PC-3 (cell line): Measurements from ENCODE around the gene NUMA1. TPM values are rescaled to one million over a fixed set of nuclear protein-coding genes. Genes with fewer than 3 reads are reported as not detected.

Source experiments
- ATAC-seq: fragments of 200-7000 bp; cut with Tn5 transposase; 2 replicates; pipeline ENCODE4 v1.9.1; 2020; ENCODE audit warnings: mild to moderate bottlenecking, moderate library complexity
- BruUV-seq: library from RNA; stranded (reverse); fragments of 400-500 nt; replicated peaks from 2 replicates; lab custom pipeline; 2021; lab: Mats Ljungman, UMichigan
- CTCF ChIA-PET: fragments of 300-600 bp; sonication (Branson Sonifier 250); formaldehyde crosslinking; loops from one replicate; lab custom pipeline; 2022; ENCODE audit warnings: antibody characterized with exemption; lab: Charles Lee
- POLR2A ChIA-PET: fragments of 300-600 bp; sonication (Branson Sonifier 250); formaldehyde crosslinking; loops from one replicate; lab custom pipeline; 2022; ENCODE audit warnings: antibody characterized with exemption; ENCODE audit not compliant: unreplicated experiment; lab: Charles Lee
- DNase-seq: peaks from one replicate; pipeline ENCODE4 v3.0.0-alpha.2; 2015
- H2AFZ ChIP-seq: fragments of 300-600 bp; sonication (generic); 2 replicates; pipeline ENCODE4 v1.6.0; 2016; ENCODE audit warnings: antibody characterized with exemption, low read length
- H3F3A ChIP-seq: fragments of 300-600 bp; sonication (generic); one replicate; pipeline ENCODE4 v1.6.0; 2017; ENCODE audit warnings: antibody characterized with exemption, low read length, control low read depth, mild to moderate bottlenecking; ENCODE audit not compliant: unreplicated experiment
- H3K27ac ChIP-seq: fragments of 300-600 bp; sonication (generic); 2 replicates; pipeline ENCODE4 v1.5.1; 2016; ENCODE audit warnings: mild to moderate bottlenecking, low read length
- H3K27me3 ChIP-seq: fragments of 300-600 bp; sonication (generic); 2 replicates; pipeline ENCODE4 v1.6.1; 2016; ENCODE audit warnings: low read length, mixed read lengths
- H3K36me3 ChIP-seq: fragments of 300-600 bp; sonication (generic); 2 replicates; pipeline ENCODE4 v1.6.1; 2016; ENCODE audit warnings: low read depth, mixed run types, low read length, mixed read lengths
- H3K4me1 ChIP-seq: fragments of 300-600 bp; sonication (generic); 2 replicates; pipeline ENCODE4 v1.5.1; 2016; ENCODE audit warnings: low read length; ENCODE audit not compliant: insufficient read depth
- H3K4me2 ChIP-seq: fragments of 300-600 bp; sonication (generic); 2 replicates; pipeline ENCODE4 v1.6.0; 2016; ENCODE audit warnings: low read length
- H3K4me3 ChIP-seq: fragments of 300-600 bp; sonication (generic); 2 replicates; pipeline ENCODE4 v1.5.1; 2016; ENCODE audit warnings: mild to moderate bottlenecking, low read length, mixed read lengths
- H3K79me2 ChIP-seq: fragments of 300-600 bp; sonication (generic); 2 replicates; pipeline ENCODE4 v1.6.1; 2017; ENCODE audit warnings: low read length, mixed read lengths
- H3K9ac ChIP-seq: fragments of 300-600 bp; sonication (generic); 2 replicates; pipeline ENCODE4 v1.6.0; 2016; ENCODE audit warnings: mild to moderate bottlenecking, low read length
- H3K9me2 ChIP-seq: fragments of 300-600 bp; sonication (generic); replicated peaks from 2 replicates; pipeline ENCODE4 v1.6.1; 2016; ENCODE audit warnings: mixed run types, low read length, mixed read lengths
- H3K9me3 ChIP-seq: fragments of 300-600 bp; sonication (generic); 2 replicates; pipeline ENCODE4 v1.6.1; 2016; ENCODE audit warnings: low read length, mixed read lengths
- H4K20me1 ChIP-seq: fragments of 300-600 bp; sonication (generic); 2 replicates; pipeline ENCODE4 v1.6.1; 2016; ENCODE audit warnings: low read length, mixed read lengths
- EZH2 ChIP-seq: fragments of 300-600 bp; sonication (generic); IDR thresholded peaks from one replicate; pipeline ENCODE4 v1.6.1; 2017; ENCODE audit warnings: antibody characterized with exemption, mild to moderate bottlenecking, low read length; ENCODE audit not compliant: unreplicated experiment
- EZH2phosphoT487 ChIP-seq: fragments of 300-600 bp; sonication (generic); IDR thresholded peaks from 2 replicates; pipeline ENCODE4 v1.6.1; 2018; ENCODE audit warnings: mild to moderate bottlenecking, antibody characterized with exemption, low read length, borderline replicate concordance
- intact Hi-C: fragments of 100-400 bp; cut with micrococcal nuclease; formaldehyde crosslinking; loops from 2 replicates; pipeline ENCODE4 v1.9.0; 2023
- total RNA-seq: library from RNA; depleted of rRNA; stranded (reverse); fragments of >200 nt; gene quantifications from 2 replicates; pipeline ENCODE4 v1.2.3, GENCODE V29; 2014
- TF ChIP-seq, protein P1 (sequence below): fragments of 300-600 bp; sonication (generic); conservative IDR thresholded peaks from 2 replicates; pipeline ENCODE4 v1.5.1; 2017; ENCODE audit warnings: antibody characterized with exemption, low read depth, mild to moderate bottlenecking, low read length

The NUMA1 gene
- total RNA-seq, 1 experiment from 2014 or later, result 145 TPM

- Histone ChIP-seq H4K20me1 (no peaks in the 10 kb centered on the region), H3K27me3 (no peaks in the 10 kb centered on the region), H3K27ac (no peak overlapping the region), H3K9me2 (no peaks in the 10 kb centered on the region), H3K79me2 (no peaks in the 10 kb centered on the region), H3K9me3 (no peaks in the 10 kb centered on the region), H3K4me2 (no peak overlapping the region), H3F3A (no peaks in the 10 kb centered on the region), H3K9ac (no peak overlapping the region), H3K36me3 (peaks cover 24% of the 10 kb centered on the region), H3K4me3 (no peak overlapping the region), H2AFZ (no peak overlapping the region), H3K4me1 (no peaks in the 10 kb centered on the region)
- no peak for TF ChIP-seq EZH2phosphoT487
- TF ChIP-seq, protein P1, sequence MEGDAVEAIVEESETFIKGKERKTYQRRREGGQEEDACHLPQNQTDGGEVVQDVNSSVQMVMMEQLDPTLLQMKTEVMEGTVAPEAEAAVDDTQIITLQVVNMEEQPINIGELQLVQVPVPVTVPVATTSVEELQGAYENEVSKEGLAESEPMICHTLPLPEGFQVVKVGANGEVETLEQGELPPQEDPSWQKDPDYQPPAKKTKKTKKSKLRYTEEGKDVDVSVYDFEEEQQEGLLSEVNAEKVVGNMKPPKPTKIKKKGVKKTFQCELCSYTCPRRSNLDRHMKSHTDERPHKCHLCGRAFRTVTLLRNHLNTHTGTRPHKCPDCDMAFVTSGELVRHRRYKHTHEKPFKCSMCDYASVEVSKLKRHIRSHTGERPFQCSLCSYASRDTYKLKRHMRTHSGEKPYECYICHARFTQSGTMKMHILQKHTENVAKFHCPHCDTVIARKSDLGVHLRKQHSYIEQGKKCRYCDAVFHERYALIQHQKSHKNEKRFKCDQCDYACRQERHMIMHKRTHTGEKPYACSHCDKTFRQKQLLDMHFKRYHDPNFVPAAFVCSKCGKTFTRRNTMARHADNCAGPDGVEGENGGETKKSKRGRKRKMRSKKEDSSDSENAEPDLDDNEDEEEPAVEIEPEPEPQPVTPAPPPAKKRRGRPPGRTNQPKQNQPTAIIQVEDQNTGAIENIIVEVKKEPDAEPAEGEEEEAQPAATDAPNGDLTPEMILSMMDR, result no peak
- DNase-seq, result no peak
- no peak for ATAC-seq
- ChIA-PET CTCF (no interaction called here), POLR2A (no interaction called here)
- intact Hi-C loops, result no loop called here
- no TSS peak for BruUV-seq
These were observed 81.0 kb downstream of the NUMA1 start for GRCh38 chr11:71999362-71999761.

DNA sequence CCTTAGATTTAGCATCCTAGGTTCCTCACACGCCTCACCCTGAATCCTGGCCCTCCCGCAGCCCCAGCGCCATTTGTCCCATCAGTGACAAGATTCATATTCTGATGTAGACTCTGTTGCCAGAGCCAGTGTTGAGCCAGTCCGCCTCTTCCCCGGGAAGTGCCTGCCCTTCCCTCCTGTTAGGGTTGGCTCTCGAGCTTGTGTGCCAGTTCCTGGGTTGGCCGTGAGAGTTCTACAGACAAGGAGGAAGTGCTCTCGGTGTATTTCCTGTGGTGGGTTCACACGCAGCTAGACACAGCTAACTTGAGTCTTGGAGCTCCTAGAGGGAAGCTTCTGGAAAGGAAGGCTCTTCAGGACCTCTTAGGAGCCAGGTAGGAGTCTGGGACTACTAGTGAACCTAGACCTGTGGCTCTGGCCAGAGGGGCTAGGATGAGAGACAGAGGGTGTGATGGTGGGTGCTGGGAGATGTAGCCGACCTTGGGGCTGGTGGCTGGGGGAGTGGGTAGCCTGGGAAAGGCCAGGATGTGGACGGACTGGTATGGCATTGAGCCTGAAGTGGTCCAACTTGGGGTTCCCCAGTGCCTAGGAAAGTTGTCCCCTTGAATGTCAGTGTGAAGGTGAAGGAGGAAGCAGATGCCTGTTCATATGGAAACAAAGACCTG, 81.6 kb downstream of the NUMA1 start, which contains the start of gene IL18BP:
Gene IL18BP, plus strand, starts transcription at position 261 of the 662 bp plus-strand sequence. CDS start 1,076 bp downstream, outside the sequence.
- Histone ChIP-seq H3K27ac (no peak within 1 kb of the TSS), H3K36me3 (peaks cover 18% of the 10 kb centered on the region; the same call in 1 of the 2 replicates), H3K27me3 (no peaks in the 10 kb centered on the region), H2AFZ (no peak within 1 kb of the TSS), H3K9me2 (no peaks in the 10 kb centered on the region), H3K9ac (no peak within 1 kb of the TSS), H3F3A (no peaks in the 10 kb centered on the region), H3K4me3 (no peak within 1 kb of the TSS), H3K4me2 (no peak within 1 kb of the TSS), H3K9me3 (no peaks in the 10 kb centered on the region), H3K79me2 (no peaks in the 10 kb centered on the region), H4K20me1 (no peaks in the 10 kb centered on the region), H3K4me1 (no peaks in the 10 kb centered on the region)
- no peak for ATAC-seq
- BruUV-seq, result no TSS peak
- intact Hi-C loops, result no loop called here
- TF ChIP-seq, protein P1, result no peak
- TF ChIP-seq EZH2phosphoT487, result no peak
- TF ChIP-seq EZH2, result no peak
- DNase-seq, result no peak
- ChIA-PET POLR2A (no interaction called here), CTCF (no interaction called here)

DNA sequence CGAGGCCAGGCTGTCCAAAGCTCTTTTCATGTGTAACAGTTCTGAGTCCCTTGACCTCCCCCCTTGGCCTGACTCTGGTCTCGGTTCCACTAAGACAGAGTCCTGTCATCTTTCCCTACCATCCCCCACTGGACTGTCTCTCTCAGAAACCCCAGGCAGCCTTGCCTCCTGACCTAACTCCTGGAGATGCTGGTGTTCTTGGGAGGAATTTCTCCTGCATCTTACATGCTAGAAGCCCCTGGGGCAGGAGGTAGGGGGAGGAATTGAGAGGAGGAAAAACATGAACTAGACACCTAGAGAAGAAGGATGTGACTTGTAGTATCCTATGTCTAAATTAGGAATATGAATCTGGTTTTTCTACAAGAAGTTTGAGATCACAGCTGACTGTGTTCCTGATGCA, 82.3 kb downstream of the NUMA1 start:
- no TSS peak for BruUV-seq
- no peaks in the 10 kb centered on the region for H3K27me3 ChIP-seq
- ChIA-PET POLR2A (no interaction called here), CTCF (no interaction called here)
- H4K20me1 ChIP-seq, result no peaks in the 10 kb centered on the region
- no peaks in the 10 kb centered on the region for H3K4me1 ChIP-seq
- no peak overlapping the region for H2AFZ ChIP-seq
- no peak overlapping the region for H3K27ac ChIP-seq
- H3K4me2 ChIP-seq, result no peak overlapping the region
- intact Hi-C loops, result no loop called here
- no peak for ATAC-seq
- H3F3A ChIP-seq, result no peaks in the 10 kb centered on the region
- H3K79me2 ChIP-seq, result no peaks in the 10 kb centered on the region
- H3K9me3 ChIP-seq, result no peaks in the 10 kb centered on the region
- no peak for TF ChIP-seq EZH2
- TF ChIP-seq, protein P1, result no peak
- no peak for TF ChIP-seq EZH2phosphoT487
- H3K4me3 ChIP-seq, result no peak overlapping the region
- H3K9ac ChIP-seq, result no peak overlapping the region
- peaks cover 10% of the 10 kb centered on the region; the same call in 1 of the 2 replicates for H3K36me3 ChIP-seq
- DNase-seq, result no peak
- no peaks in the 10 kb centered on the region for H3K9me2 ChIP-seq
